Fibroblast of mammary gland (primary cell): ENCODE results near the gene DNAJC4.

Source experiments
- DNase-seq: peaks from one replicate; pipeline ENCODE4 v3.0.0-alpha.2; 2010; ENCODE audit warnings: low read depth
- H3K4me3 ChIP-seq: 2 replicates; pipeline ENCODE4 v1.5.1; 2011; ENCODE audit warnings: low read depth, mild to moderate bottlenecking, low read length, moderate library complexity; ENCODE audit not compliant: control insufficient read depth
- CTCF ChIP-seq: conservative IDR thresholded peaks from 2 replicates; pipeline ENCODE4 v1.5.1; 2011; ENCODE audit warnings: low read depth, low read length, inconsistent platforms; ENCODE audit not compliant: control insufficient read depth, insufficient read depth

DNAJC4 gene

GRCh38 chr11:64234647-64235379 is 4.5 kb downstream of the DNAJC4 start:
- H3K4me3 ChIP-seq: peak overlapping the region; percentile 57
- no peak for TF ChIP-seq CTCF
- DNase-seq: no peak

- peak overlapping the region; percentile 57 for H3K4me3 ChIP-seq
- no peak for DNase-seq
- no peak for TF ChIP-seq CTCF
These were observed 5.3 kb downstream of the DNAJC4 start for GRCh38 chr11:64235437-64236161.

- H3K4me3 ChIP-seq: no peak overlapping the region
- DNase-seq: no peak
- TF ChIP-seq CTCF: no peak
These were observed 7.2 kb downstream of the DNAJC4 start for GRCh38 chr11:64237484-64237951.

- no peak for DNase-seq
- TF ChIP-seq CTCF: no peak
- no peak overlapping the region for H3K4me3 ChIP-seq
These were observed 7.7 kb downstream of the DNAJC4 start for GRCh38 chr11:64238076-64238475.

- no peak overlapping the region for H3K4me3 ChIP-seq
- no peak for DNase-seq
- TF ChIP-seq CTCF: no peak
These were observed 8.7 kb downstream of the DNAJC4 start for GRCh38 chr11:64238999-64239398.

GRCh38 chr11:64239662-64240434 is 9.5 kb downstream of the DNAJC4 start:
- peak overlapping the region; percentile 62 for H3K4me3 ChIP-seq
- TF ChIP-seq CTCF: no peak
- no peak for DNase-seq
